ENCODE data around the gene HBE1.

DNA sequence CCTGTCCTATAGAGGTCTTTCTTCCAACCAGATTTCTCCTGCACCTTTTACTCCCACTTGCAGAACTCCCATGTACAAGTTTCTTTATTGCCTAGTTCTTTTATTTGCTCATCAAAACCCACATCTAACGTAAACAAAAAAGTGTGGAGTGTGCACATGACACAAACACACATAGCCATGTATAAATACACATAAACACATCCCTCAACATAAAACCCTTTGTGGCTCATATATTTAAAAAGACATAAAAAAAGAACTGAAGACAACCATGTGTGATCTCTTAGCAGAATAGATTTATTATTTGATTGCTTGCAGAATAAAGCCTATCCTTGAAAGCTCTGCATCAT lies 16.9 kb downstream of the HBE1 start:
- TF ChIP-seq EP300 (IDR thresholded peaks at IDR 0.05; ENCODE audit: borderline replicate concordance in 1 of 2, low read depth in 1 of 2, low read length in 1 of 2): no peak
- TF ChIP-seq, protein P1, sequence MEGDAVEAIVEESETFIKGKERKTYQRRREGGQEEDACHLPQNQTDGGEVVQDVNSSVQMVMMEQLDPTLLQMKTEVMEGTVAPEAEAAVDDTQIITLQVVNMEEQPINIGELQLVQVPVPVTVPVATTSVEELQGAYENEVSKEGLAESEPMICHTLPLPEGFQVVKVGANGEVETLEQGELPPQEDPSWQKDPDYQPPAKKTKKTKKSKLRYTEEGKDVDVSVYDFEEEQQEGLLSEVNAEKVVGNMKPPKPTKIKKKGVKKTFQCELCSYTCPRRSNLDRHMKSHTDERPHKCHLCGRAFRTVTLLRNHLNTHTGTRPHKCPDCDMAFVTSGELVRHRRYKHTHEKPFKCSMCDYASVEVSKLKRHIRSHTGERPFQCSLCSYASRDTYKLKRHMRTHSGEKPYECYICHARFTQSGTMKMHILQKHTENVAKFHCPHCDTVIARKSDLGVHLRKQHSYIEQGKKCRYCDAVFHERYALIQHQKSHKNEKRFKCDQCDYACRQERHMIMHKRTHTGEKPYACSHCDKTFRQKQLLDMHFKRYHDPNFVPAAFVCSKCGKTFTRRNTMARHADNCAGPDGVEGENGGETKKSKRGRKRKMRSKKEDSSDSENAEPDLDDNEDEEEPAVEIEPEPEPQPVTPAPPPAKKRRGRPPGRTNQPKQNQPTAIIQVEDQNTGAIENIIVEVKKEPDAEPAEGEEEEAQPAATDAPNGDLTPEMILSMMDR (IDR thresholded peaks at IDR 0.05): no peak
- no peak for TF ChIP-seq EZH2phosphoT487 (IDR thresholded peaks at IDR 0.05; ENCODE audit: borderline replicate concordance, low read depth)
- TF ChIP-seq POLR2AphosphoS5 (IDR thresholded peaks at IDR 0.05; ENCODE audit: low read depth, low read length): no peak
- TF ChIP-seq SIN3A (IDR thresholded peaks at IDR 0.05; ENCODE audit: borderline replicate concordance, low read depth, low read length): no peak
- no peak for TF ChIP-seq TAF1 (IDR thresholded peaks at IDR 0.05; ENCODE audit: borderline replicate concordance, low read depth, low read length)
- TF ChIP-seq, protein P2, sequence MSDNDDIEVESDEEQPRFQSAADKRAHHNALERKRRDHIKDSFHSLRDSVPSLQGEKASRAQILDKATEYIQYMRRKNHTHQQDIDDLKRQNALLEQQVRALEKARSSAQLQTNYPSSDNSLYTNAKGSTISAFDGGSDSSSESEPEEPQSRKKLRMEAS (IDR thresholded peaks at IDR 0.05; ENCODE audit: low read depth): no peak
- no peak for TF ChIP-seq RXRA (IDR thresholded peaks at IDR 0.05; ENCODE audit: borderline replicate concordance, low read depth)
- TF ChIP-seq RCOR1 (IDR thresholded peaks at IDR 0.05; ENCODE audit: low read length): no peak
- TF ChIP-seq YY1 (IDR thresholded peaks at IDR 0.05; ENCODE audit: low read depth): no peak
- TF ChIP-seq, protein P3, sequence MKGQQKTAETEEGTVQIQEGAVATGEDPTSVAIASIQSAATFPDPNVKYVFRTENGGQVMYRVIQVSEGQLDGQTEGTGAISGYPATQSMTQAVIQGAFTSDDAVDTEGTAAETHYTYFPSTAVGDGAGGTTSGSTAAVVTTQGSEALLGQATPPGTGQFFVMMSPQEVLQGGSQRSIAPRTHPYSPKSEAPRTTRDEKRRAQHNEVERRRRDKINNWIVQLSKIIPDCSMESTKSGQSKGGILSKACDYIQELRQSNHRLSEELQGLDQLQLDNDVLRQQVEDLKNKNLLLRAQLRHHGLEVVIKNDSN (IDR thresholded peaks at IDR 0.05; ENCODE audit: borderline replicate concordance, low read depth): no peak
- TF ChIP-seq GABPA (IDR thresholded peaks at IDR 0.05; ENCODE audit: low read depth): no peak
- TF ChIP-seq SMC3 (IDR thresholded peaks at IDR 0.05; ENCODE audit: low read depth, low read length): no peak

Measured in SK-N-SH (cell line).